Smooth muscle cell (in vitro differentiated cells): Measurements from ENCODE around the gene TAOK1. TPM values are rescaled to one million over a fixed set of nuclear protein-coding genes. Genes with fewer than 3 reads are reported as not detected.

Source experiments
- DNase-seq: peaks from one replicate; lab custom pipeline; 2025; ENCODE audit not compliant: unreplicated experiment; lab: John Stamatoyannopoulos, UW
- H2AFZ ChIP-seq: fragments of 200-600 bp; sonication (generic); 2 replicates; pipeline ENCODE4 v1.6.0; 2016; ENCODE audit warnings: antibody characterized with exemption, low read depth, mild to moderate bottlenecking
- H3F3A ChIP-seq: fragments of 200-600 bp; sonication (generic); 2 replicates; pipeline ENCODE4 v1.6.0; 2017; ENCODE audit warnings: antibody characterized with exemption, low read depth
- H3K27ac ChIP-seq: fragments of 200-600 bp; sonication (generic); 2 replicates; pipeline ENCODE4 v1.5.1; 2016; ENCODE audit warnings: low read depth, mild to moderate bottlenecking
- H3K27me3 ChIP-seq: fragments of 200-600 bp; sonication (generic); 2 replicates; pipeline ENCODE4 v1.6.1; 2016; ENCODE audit warnings: low read depth, mild to moderate bottlenecking
- H3K36me3 ChIP-seq: fragments of 200-600 bp; sonication (generic); 2 replicates; pipeline ENCODE4 v1.5.1; 2016; ENCODE audit warnings: low read depth
- H3K4me1 ChIP-seq: fragments of 200-600 bp; sonication (generic); 2 replicates; pipeline ENCODE4 v1.5.1; 2016; ENCODE audit warnings: low read depth
- H3K4me2 ChIP-seq: fragments of 200-600 bp; sonication (generic); 2 replicates; pipeline ENCODE4 v1.6.0; 2016; ENCODE audit warnings: mild to moderate bottlenecking
- H3K4me3 ChIP-seq: fragments of 200-600 bp; sonication (generic); 2 replicates; pipeline ENCODE4 v1.5.1; 2016; ENCODE audit warnings: mild to moderate bottlenecking
- H3K79me2 ChIP-seq: fragments of 200-600 bp; sonication (generic); 2 replicates; pipeline ENCODE4 v1.6.0; 2016; ENCODE audit warnings: low read depth, mild to moderate bottlenecking
- H3K9ac ChIP-seq: fragments of 200-600 bp; sonication (generic); 2 replicates; pipeline ENCODE4 v1.6.0; 2016; ENCODE audit warnings: low read depth
- H3K9me3 ChIP-seq: fragments of 200-600 bp; sonication (generic); replicated peaks from 2 replicates; pipeline ENCODE4 v1.5.1; 2016; ENCODE audit warnings: low read depth
- H4K20me1 ChIP-seq: fragments of 200-600 bp; sonication (generic); 2 replicates; pipeline ENCODE4 v1.6.0; 2016; ENCODE audit warnings: low read depth
- CTCF ChIP-seq: fragments of 200-600 bp; sonication (generic); IDR thresholded peaks from 2 replicates; pipeline ENCODE4 v1.5.1; 2017; ENCODE audit warnings: borderline replicate concordance, mild to moderate bottlenecking, antibody characterized with exemption; ENCODE audit not compliant: insufficient read depth, poor library complexity, severe bottlenecking
- WGBS: methylation state at CpG from one replicate; pipeline ENCODE4 v1.1.7; 2016; ENCODE audit warnings: low lambda C conversion rate; 5-methylcytosine and 5-hydroxymethylcytosine counted together
- polyA plus RNA-seq: library from polyadenylated mRNA; unstranded; fragments of >200 nt; fragmentation: Nextera tagmentation; extraction: Ambion mirVana; gene quantifications from 2 replicates; pipeline ENCODE4 v1.2.1, GENCODE V29; 2016
- total RNA-seq: library from RNA; depleted of rRNA; stranded (reverse); fragments of >200 nt; gene quantifications from 2 replicates; pipeline ENCODE4 v1.2.3, GENCODE V29; 2014

TAOK1 gene
- total and polyA plus RNA-seq, 2 experiments from 2014 or later, result 4.7 to 58.7 TPM

DNA sequence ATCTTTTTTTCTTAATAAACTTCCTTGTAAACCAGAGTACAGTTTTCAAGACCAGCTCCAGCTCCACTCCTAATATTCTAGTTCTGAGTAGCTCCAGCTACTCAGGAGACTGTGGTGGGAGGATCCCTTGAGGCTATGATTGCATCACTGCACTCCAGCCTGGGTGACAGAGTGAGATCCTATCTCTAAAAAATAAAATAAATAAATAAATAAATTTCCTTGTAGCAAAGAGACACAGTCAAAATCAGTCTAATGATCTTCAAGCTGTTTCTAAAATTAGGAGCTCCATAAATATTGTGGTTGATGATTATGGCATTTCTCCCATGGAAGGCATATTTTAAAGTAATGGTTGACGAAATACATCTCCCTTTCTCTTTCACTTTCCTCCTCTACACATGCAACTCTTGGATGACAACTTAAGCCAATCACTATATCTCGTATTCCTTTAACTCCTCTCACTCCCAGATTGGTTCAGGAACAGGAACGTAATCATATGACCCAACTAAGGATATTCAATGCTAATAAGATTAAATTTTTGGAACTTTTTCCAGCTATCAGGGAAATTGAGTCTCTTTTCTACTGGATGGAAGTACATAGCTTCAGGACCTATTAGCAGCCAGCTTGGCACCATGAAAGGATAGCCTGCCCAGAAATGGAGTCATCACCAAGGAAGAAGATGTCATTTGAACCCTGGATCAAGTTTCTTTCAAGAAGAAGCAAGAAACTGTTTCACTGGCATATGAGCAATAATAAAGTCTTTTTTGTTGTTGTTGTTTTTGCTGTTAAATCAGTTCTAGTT, 42.1 kb upstream of the TAOK1 start:
- no peak for TF ChIP-seq CTCF
- Histone ChIP-seq H3K9me3 (no peaks in the 10 kb centered on the region), H4K20me1 (no peaks in the 10 kb centered on the region), H2AFZ (no peak overlapping the region), H3K36me3 (no peaks in the 10 kb centered on the region), H3F3A (no peaks in the 10 kb centered on the region), H3K4me2 (no peak overlapping the region), H3K27ac (no peak overlapping the region), H3K4me1 (no peaks in the 10 kb centered on the region), H3K27me3 (peaks cover 5% of the 10 kb centered on the region), H3K79me2 (no peaks in the 10 kb centered on the region), H3K4me3 (no peak overlapping the region), H3K9ac (no peak overlapping the region)
- 72% methylated on average over 3 of the region's 3 CpGs for WGBS
- DNase-seq, result no peak

DNA sequence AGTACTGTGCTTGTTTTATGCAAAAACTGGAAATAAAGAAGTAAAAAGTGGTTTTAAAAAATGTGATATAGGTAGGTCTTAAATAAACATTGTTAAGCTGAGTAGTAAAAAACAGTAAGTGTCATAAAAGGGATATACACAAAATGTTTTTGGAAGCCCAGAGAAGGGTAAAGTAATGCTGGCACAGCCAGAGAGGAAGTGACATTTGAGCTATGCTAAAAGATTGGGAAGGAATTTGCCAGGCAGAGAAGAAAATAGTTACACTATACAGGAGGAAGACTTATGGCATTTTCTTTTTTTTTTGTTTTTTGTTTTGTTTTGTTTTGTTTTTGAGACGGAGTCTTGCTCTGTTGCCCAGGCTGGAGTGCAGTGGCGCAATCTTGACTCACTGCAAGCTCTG, 40.8 kb upstream of the TAOK1 start:
- Histone ChIP-seq H2AFZ (no peak overlapping the region), H3K9ac (no peak overlapping the region)
- 95% methylated on average over 2 of the region's 2 CpGs for WGBS

DNA sequence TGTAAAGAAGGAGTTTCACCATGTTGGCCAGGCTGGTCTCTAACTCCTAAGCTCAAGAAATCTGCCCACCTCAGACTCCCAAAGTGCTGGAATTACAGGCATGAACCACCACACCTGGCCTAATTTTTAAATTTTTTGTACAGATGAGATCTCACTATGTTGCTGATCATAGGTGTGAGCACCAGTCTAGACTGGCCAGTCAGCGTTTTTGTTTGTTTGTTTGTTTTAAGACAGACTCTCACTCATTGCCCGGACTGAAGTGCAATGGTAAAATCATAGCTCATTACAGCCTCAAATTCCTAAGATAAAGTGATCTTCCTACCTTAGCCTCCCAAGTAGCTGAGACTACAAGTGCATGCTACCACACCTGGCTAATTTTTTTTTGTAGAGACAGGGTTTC, 38.0 kb upstream of the TAOK1 start:
- Histone ChIP-seq H3K9ac (no peak overlapping the region), H3K4me2 (no peak overlapping the region), H3K9me3 (no peaks in the 10 kb centered on the region), H4K20me1 (no peaks in the 10 kb centered on the region), H3F3A (no peaks in the 10 kb centered on the region), H3K27ac (no peak overlapping the region), H3K36me3 (no peaks in the 10 kb centered on the region), H3K79me2 (no peaks in the 10 kb centered on the region), H2AFZ (no peak overlapping the region), H3K4me3 (no peak overlapping the region), H3K4me1 (no peaks in the 10 kb centered on the region), H3K27me3 (no peaks in the 10 kb centered on the region)
- no peak for DNase-seq
- TF ChIP-seq CTCF, result no peak
- 82% methylated on average over 2 of the region's 2 CpGs for WGBS

More for the DNA sequence above, 40.8 kb upstream of the TAOK1 start:
- Histone ChIP-seq H3F3A (no peaks in the 10 kb centered on the region), H3K79me2 (no peaks in the 10 kb centered on the region), H4K20me1 (no peaks in the 10 kb centered on the region), H3K27ac (no peak overlapping the region), H3K4me3 (no peak overlapping the region), H3K27me3 (no peaks in the 10 kb centered on the region), H3K36me3 (no peaks in the 10 kb centered on the region), H3K4me1 (no peaks in the 10 kb centered on the region), H3K4me2 (no peak overlapping the region), H3K9me3 (no peaks in the 10 kb centered on the region)
- DNase-seq, result no peak
- no peak for TF ChIP-seq CTCF

DNA sequence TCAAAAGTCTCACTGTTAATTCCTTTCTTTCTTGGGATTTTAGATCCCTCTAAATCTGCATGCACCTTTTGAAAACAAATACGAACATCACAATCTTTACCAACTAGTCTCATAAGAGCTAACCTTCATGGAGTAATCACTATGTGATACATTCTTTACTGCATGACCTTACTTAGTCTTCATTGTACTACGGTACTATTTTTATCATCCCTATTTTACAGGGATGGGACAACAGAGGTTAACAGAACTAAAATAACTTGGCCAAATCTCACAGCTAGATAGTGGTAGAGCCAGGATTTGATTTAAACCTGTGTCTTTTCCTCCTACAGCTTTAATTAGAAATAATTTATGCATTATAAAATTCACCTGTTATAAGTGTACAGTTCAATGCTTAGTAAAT, 32.9 kb upstream of the TAOK1 start:
- Histone ChIP-seq H4K20me1 (no peaks in the 10 kb centered on the region), H2AFZ (no peak overlapping the region), H3K4me2 (no peak overlapping the region), H3K9ac (no peak overlapping the region), H3K27ac (no peak overlapping the region), H3K4me1 (no peaks in the 10 kb centered on the region), H3K79me2 (no peaks in the 10 kb centered on the region), H3F3A (no peaks in the 10 kb centered on the region), H3K4me3 (no peak overlapping the region), H3K9me3 (no peaks in the 10 kb centered on the region), H3K27me3 (no peaks in the 10 kb centered on the region), H3K36me3 (no peaks in the 10 kb centered on the region)
- WGBS, result 87% methylated on average over 2 of the region's 2 CpGs
- DNase-seq, result no peak
- TF ChIP-seq CTCF, result no peak
